ENCODE data around the gene DNMBP.

GRCh38 chr10:99924451-99925255 is 85.1 kb downstream of the DNMBP start:
- TF ChIP-seq YY1 (IDR thresholded peaks at IDR 0.05; ENCODE audit: insufficient read depth, insufficient read length): no peak
- no peak for TF ChIP-seq SUZ12 (IDR thresholded peaks at IDR 0.05; ENCODE audit: extremely low read depth, insufficient read depth, insufficient read length)

Measured in NT2/D1 (cell line).